GM18498 (cell line): Measurements from ENCODE around the gene CBX8.
A peak's percentile ranks its signal among the peaks of the same experiment; 100 is the strongest.

Experiments used
- ATAC-seq: cut with Tn5 transposase; IDR thresholded peaks from one replicate; pipeline ENCODE4 v1.9.1; 2021; ENCODE audit warnings: mild to moderate bottlenecking, moderate library complexity; ENCODE audit not compliant: unreplicated experiment

The CBX8 gene

DNA sequence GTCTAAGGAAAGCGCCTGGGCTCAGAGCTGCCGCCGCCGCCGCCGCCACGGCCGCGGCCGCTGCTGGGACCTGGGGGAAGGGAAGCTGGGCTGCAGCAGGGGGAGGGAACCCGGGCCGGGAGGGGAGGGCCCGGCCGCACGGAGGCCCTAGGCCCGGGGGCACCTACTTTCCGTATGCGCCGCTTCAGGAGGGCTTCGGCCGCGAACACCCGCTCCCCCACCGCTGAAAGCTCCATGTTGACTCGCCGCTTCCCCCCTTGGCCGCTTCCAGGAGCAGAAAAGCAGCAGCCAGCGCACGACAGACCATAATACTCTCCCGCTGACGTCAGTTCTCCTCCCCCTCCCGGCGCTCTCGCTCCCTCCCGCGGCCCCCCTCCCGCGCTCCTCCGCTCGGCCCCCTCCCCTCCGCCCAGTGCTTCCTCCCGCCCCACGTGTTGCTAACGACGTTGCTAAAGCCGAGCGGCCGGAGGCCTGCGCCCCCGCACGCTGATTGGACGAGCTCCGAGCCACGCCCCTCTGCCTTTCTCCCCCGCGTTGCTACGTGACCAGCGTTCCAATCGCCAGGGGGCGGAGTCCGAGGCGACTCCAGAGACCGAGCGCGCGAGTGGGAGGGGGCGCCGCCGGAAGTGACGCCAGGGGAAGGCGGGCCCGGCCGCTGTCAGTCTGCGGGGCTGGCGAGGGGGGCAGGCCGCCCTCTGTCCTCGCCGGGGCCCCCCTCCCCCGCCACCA lies at the start of gene CBX8:
TSS of gene CBX8 (minus strand) at position 315 of the 729 bp plus-strand sequence. CDS start at position 236, 79 bp downstream.
- ATAC-seq: peak; percentile 85

DNA sequence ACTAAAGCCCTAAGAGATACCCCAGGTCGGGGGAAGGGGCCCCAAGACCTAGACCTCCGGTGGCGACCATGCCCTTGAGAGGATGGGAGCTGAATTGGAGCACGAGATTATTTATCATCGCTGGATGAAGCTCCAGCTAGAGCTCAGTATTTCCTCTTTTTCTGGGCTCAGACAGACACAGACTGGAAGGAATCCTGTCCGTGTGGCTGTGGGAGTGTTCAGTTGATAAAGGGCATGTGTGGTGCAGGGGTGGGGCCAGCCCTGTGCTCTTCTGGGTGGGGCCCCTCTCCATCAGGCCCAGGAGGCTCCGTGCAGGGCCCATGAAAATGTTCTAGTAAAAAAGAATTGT lies 48.7 kb upstream of the CBX8 start:
- no peak for ATAC-seq

DNA sequence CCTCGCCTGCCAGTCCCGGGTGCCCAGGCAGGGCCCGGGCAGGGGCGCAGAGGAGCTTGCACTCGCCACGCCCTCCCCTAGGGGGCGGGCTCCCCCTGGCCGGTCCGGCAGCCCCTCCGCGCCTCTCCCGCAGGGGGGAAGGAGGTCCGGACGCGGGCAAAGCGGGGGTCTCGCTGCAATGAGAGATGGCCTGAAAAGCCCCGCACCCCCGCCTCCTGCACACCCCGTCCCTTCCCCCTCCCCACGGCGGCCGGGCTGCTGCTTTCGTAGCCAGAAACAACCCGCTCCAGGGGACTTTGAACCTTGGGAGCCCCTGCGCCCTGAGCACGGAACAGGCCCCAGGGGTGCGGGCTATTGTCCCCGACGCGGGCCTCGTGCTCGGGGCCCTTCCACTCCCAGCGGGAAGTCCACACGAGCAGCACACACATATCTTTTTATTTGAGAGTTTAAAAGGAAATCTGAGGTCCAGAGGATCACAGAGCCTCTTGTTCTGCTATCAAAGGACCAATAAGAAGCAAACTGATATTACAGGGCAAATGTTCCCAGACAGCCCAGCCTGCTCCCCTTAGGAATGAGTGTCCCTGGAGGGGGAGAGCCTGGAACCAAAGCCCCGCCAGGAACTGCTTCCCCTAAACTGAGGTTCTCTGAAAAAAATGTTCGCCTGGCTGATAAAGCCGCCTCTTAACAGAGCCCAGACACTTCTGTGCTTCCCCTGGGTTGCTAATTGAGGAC lies 48.2 kb upstream of the CBX8 start:
- ATAC-seq: no peak

DNA sequence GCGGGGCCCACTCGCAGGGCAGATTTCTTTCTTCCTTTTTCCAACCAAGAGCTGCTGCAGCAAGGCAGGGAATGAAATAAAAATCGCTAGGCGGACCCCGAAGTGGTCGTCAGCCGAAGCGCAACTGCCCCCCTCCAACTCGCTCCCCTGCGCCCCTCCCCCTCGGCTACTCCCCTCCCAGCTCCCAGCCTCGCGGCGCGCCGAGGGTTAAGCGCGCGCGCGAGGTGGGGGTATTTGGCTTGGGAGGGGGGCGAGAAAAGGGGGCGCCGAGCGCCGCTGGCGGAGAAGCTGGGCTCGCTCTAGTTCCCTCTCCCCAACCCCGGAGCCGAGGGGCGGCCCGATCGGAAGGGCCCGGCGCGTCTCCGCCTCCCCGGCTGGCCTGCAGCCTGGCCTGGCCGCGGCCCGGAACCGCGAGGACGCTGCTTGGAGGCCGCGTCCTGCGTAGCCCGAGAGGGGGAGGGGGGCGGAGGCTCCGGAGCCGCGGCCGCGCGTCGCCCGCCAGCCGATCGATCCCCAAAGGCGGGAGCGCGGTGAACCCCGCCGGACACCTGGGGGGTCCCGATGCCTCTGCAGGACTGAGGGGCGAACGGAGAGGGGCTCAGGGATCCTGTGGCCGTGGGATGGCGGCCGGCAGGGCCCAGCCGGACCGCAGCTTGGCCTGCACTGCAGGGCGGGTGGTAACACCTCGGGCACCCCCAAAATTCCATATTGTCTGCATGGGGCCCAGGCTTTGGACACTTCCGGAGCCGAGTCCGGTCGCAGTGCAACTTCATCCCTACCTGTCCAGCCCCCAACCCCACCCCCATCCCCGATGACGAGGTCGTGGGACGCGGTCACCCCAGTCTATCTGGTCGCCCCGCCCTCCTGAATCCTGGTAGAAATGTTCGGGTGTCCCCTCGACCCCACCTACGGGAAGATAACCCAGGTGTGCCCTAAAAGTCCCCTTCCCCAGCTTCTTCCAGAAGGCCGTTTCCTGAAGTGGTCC lies 47.2 kb upstream of the CBX8 start:
- ATAC-seq: no peak

DNA sequence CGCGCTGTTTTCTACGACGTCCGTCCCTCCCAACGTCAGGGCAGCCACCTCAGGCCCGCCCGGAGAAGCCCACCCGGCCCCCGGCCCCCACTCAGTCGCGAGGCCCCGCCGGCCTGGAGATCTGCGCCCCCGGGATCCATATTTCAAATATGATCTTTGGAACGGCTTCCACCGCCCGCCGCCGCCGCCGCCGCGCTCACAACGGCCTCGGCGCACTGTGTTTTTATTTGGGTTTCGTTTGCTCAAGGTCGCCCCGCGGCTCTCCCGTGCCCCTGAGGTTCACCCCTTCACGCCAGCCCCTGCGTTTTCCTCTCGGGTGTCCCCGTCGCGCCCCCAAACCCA lies 46.6 kb upstream of the CBX8 start:
- ATAC-seq: no peak

DNA sequence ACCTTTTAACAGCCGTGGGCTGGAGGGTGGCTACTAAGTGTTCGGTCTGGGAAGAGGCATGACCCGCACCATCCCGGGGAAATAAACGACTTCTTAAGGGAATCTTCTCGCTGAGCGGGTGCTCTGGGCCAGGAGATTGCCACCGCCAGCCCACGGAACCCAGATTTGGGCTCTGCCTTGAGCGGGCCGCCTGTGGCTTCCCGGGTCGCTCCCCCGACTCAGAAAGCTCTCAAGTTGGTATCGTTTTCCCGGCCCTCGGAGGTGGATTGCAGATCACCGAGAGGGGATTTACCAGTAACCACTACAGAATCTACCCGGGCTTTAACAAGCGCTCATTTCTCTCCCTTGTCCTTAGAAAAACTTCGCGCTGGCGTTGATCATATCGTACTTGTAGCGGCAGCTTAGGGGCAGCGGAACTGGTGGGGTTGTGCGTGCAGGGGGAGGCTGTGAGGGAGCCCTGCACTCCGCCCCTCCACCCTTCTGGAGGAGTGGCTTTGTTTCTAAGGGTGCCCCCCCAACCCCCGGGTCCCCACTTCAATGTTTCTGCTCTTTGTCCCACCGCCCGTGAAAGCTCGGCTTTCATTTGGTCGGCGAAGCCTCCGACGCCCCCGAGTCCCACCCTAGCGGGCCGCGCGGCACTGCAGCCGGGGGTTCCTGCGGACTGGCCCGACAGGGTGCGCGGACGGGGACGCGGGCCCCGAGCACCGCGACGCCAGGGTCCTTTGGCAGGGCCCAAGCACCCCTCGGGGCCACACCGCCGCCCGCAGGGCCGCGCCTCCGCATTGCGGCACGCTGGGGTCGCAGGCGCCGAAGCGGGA lies 46.0 kb upstream of the CBX8 start:
- ATAC-seq: no peak

DNA sequence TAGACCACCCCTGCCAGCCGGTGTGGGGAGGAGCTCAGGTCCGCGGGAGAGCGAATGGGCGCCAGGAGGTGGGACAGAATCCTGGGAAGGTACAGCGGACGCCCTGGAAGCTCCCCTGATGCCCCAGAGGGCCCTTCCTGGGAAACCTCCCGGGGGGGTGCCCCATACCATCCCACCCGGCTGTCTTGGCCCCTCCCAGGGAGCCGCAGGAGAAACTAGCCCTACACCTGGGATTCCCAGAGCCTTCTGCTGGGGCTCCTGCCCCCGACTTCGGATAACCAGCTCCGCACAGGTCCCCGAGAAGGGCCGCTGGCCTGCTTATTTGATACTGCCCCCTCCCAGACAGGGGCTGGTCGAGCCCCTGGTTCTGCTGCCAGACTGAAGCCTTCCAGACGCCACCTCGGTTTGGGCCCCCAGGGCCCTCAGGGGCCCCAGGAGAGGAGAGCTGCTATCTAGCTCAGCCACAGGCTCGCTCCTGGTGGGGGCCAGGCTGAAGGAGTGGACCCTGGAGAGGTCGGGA lies 45.3 kb upstream of the CBX8 start:
- no peak for ATAC-seq

DNA sequence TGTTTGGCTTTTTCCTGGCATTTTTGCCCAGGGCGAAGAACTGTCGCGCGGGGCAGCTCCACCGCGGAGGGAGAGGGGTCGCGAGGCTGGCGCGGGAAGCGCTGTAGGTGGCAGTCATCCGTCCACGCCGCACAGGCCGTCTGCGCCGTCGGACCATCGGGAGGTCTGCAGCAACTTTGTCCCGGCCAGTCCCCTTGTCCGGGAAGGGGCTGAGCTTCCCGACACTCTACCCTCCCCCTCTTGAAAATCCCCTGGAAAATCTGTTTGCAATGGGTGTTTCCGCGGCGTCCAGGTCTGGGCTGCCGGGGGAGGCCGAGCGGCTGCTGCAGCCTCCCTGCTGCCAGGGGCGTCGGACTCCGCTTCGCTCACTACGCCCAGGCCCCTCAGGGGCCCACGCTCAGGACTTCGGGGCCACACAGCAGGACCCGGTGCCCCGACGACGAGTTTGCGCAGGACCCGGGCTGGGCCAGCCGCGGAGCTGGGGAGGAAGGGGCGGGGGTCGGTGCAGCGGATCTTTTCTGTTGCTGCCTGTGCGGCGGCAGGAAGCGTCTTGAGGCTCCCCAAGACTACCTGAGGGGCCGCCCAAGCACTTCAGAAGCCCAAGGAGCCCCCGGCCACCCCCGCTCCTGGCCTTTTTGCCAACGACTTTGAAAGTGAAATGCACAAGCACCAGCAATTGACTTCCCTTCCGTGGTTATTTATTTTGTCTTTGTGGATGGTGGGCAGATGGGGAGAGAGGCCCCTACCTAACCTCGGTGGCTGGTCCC lies 44.7 kb upstream of the CBX8 start:
- ATAC-seq: no peak

DNA sequence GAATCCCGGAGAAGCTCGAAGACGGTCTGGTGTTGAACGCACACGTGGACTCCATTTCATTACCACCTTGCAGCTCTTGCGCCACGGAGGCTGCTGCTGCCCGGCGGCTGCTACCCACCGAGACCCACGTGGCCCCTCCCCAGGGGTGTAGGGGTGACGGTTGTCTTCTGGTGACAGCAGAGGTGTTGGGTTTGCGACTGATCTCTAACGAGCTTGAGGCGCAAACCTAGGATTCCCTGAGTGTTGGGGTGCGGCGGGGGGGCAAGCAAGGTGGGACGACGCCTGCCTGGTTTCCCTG lies 44.1 kb upstream of the CBX8 start:
- ATAC-seq: no peak

DNA sequence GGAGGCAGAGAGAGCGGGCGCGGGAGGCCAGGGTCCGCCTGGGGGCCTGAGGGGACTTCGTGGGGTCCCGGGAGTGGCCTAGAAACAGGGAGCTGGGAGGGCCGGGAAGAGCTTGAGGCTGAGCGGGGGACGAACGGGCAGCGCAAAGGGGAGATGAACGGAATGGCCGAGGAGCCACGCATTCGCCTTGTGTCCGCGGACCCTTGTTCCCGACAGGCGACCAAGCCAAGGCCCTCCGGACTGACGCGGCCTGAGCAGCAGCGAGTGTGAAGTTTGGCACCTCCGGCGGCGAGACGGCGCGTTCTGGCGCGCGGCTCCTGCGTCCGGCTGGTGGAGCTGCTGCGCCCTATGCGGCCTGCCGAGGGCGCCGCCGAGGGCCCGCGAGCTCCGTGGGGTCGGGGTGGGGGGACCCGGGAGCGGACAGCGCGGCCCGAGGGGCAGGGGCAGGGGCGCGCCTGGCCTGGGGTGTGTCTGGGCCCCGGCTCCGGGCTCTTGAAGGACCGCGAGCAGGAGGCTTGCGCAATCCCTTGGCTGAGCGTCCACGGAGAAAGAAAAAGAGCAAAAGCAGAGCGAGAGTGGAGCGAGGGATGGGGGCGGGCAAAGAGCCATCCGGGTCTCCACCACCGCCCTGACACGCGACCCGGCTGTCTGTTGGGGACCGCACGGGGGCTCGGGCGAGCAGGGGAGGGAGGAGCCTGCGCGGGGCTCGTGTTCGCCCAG lies 43.6 kb upstream of the CBX8 start:
- ATAC-seq: no peak

DNA sequence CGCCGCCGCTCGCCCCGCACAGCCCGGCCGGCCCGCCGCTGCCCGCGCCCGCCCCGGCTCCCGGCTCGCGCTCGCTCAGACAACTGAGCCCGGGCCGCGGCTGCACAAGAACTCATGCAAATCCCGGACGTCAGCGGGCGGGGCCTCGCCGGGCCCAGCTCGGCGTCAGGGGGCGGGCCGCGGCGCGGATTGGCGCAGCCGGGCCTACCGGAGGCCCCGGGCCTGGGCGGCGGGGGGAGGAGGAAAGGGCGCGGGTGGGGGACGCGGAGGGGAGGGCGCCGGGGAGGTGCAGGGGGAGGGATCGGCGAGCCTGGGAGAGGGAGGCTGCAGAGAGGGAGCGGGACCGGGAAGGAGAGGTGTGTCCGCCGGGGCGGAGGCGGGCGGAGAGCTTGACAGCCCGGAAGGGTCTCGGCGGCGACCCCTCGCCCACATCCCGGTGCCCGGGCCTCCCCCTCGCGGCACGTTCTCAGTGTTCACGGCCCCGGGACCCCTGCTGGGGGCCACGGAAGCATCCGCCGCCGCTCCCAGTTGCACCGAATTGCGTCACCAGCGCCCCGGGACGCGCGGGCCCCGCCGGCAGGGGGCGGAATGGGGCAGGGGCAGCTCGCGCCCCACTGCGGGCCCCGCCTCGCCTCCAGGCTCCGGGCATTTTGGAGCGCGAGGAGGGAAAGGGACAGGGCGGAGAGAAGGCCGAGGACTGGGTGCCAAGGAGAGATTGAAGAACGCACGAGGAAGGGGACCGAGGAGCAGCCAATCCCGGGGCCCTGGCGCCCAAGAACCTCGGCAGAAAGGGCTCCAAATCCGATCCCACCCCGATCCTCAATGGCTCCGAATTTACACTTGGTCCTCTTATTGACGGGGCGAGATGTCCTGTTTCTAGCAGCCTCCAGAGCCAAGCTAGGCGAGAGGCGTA lies 42.7 kb upstream of the CBX8 start, which contains the start of gene CBX4:
TSS of gene CBX4 (minus strand) at position 85 of the 913 bp plus-strand sequence. CDS start 189 bp downstream, outside the sequence.
- ATAC-seq: peak; percentile 66

DNA sequence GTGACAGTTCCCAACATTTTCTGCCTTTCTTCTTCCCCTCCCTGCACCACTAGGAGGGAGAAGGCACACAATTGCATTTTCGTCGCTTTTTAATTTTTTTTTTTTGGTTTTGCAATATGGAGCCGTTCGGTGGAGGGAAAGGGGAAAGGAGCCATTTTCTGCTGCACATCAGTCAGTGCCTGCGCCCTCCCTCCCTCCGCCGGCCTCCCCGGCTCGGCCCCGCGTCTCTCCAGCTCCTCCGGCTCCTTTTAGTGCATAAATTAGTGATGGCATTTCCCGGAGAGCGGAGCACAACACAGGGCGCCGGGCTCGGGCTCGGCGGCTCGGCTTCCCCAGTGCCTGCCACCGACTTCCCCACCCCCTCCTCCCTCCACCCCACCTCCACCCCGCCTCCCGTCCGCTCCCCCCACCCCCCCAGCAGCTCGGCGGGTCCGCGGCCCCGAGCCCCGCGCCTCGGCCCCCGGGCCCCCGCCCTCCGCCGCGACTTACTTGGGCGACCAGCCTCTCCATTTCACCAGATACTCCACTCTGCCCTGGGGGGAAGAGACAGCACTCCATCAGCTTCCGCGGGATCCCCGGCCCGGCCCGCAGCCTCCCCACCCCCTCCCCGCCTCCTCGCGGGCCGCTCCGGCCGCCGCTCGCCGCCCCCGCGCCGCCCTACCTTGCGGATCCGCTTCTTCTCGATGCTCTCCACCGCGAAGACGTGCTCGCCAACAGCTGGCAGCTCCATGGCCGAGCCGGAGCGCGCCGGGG lies 41.8 kb upstream of the CBX8 start:
- ATAC-seq: peak; percentile 16

DNA sequence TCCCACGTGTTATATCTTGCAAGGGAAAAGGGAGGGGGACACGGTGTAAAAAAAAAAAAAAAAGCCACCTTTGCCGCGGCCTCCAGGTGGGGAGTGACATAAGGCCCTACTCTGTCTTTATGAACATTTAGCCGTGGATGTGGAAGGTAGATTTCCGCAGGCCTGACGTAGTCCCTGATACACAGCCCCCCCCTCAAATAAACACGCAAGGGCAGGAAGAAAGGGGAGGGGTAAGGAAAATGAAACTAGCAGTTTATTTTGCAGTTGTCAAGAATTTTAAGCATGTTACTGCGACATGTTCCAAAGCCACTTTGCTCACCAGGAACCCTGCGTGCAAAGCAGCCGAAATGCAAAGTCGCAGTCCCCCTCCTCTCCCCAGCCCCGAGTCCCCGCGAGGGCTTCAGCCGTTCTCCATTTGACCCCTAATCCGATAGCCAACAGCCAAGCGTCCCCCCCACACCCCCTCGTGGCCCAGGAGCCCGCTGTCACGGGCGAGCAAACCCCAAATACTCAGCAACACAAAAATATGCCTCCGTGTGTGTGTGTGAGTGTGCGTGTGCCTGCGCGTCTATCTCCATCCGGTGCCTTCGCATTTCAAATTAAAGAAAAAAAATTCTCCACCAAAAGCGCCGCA lies 41.1 kb upstream of the CBX8 start:
- no peak for ATAC-seq

DNA sequence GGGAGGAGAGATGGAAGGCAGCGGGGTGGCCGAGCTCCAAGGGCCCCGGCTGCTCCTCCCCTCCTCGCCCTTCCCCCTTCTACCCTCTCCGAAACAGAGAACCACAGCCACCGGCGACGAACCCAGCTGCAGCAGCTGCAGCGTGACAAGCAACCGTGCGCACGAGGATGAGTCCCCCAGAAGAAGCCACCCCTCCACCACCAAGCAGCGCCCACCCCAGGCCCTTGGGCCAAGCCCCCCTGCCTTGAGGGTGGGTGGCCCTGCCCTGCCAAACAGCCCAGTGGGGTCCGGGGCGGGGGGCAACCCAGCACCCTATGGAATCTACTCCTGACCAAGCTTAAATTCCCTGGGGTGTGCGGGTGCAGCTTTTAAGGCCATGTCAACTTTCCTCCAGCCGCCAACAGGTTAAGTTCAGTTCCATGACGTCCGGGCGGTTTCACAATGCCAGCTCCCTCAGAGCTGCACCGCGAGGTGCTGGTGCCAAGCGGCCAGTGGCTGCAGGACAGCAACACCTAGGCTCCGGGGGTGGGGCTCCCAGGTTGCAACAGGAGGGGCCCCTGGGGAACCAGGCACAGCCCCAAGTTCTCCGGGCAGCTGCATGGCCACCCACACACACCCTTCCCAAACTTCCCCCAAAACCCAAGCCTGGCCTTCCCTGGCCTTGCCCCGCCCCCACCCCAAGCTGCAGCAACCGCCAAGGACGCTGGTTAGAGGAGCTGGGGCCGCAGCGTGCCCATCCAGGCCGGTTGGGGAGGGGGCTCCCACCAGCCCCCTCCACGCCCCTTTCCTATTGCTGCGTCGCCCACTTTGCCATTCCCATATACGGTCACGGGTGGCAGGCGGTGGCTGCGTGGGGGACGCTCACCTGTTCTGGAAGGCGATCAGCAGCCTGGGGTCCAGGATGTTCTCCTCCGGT lies 40.4 kb upstream of the CBX8 start:
- ATAC-seq: peak; percentile 31

DNA sequence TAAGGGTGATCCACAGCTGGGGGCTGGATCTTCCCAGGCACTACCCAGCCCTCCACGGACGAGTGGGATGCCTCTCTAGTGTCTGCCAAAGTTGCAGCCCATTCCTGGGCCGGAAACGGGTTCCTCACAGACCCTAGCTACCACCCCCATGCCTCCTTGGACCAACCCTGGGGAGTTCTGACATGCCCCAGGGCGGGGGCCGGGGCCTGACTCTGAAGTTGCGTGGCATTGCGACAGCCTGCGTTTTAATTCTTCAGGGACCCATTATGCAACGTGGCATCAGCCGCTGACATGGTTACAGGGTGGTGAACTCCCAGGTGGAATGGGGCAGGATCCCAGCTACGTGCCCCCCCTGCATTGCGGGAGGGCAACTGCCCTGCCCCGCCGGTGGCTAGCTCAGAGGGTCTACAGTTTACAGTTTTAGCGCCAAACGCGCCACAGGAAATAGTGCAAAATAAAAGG lies 39.7 kb upstream of the CBX8 start:
- no peak for ATAC-seq
